ENCODE results near the gene SEC23B.

DNA sequence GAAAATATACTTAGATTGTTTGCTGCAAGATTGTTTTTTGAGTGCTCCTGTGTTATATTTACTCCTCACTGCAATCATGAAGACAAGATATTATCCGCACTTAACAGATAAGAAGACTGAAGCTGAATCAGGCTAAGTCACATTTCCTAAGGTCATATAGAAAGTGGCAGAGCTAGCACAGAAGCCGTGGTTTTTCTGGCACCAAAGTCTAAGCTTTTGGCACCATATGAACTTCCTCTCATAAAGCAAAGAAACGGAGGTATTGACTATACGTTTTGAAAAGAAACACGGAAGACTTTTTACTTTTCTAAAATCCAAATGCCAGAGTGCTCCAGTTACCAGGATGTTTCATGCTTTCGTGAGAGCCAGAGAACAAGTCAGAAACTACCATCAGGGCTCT lies 70.8 kb downstream of the SEC23B start:
- TF ChIP-seq, protein P1, sequence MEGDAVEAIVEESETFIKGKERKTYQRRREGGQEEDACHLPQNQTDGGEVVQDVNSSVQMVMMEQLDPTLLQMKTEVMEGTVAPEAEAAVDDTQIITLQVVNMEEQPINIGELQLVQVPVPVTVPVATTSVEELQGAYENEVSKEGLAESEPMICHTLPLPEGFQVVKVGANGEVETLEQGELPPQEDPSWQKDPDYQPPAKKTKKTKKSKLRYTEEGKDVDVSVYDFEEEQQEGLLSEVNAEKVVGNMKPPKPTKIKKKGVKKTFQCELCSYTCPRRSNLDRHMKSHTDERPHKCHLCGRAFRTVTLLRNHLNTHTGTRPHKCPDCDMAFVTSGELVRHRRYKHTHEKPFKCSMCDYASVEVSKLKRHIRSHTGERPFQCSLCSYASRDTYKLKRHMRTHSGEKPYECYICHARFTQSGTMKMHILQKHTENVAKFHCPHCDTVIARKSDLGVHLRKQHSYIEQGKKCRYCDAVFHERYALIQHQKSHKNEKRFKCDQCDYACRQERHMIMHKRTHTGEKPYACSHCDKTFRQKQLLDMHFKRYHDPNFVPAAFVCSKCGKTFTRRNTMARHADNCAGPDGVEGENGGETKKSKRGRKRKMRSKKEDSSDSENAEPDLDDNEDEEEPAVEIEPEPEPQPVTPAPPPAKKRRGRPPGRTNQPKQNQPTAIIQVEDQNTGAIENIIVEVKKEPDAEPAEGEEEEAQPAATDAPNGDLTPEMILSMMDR (IDR thresholded peaks at IDR 0.05) = no peak
- no peak for TF ChIP-seq POLR2A (IDR thresholded peaks at IDR 0.05)

Measured in right lobe of liver (tissue), 4 donors.